K562 (cell line): ENCODE results near the gene DAPK1. TPM values are rescaled to one million over a fixed set of nuclear protein-coding genes. Genes with fewer than 3 reads are reported as not detected.

Source experiments
- ATAC-seq: fragments of 200-7000 bp; cut with Tn5 transposase; 3 replicates; pipeline ENCODE4 v1.9.1; 2020; ENCODE audit warnings: moderate library complexity
- BruUV-seq: library from RNA; stranded (reverse); fragments of 400-500 nt; replicated peaks from 2 replicates; lab custom pipeline; 2021; lab: Mats Ljungman, UMichigan
- CTCF ChIA-PET: fragments of 300-600 bp; formaldehyde crosslinking; extraction: SDS; loops from one replicate; lab custom pipeline; 2021; ENCODE audit warnings: low intra/inter-chr PET ratio; lab: Yijun Ruan, JAX
- POLR2A ChIA-PET: fragments of 300-600, 350-650 bp; sonication (Branson Sonifier 250); formaldehyde crosslinking; extraction: SDS; loops from one replicate; lab custom pipeline; 2021; ENCODE audit warnings: antibody characterized with exemption, inconsistent platforms; lab: Yijun Ruan, JAX
- DNase-seq, 4 experiments: peaks; one replicate each; pipeline versions ENCODE4 v3.0.0 to v3.0.0-alpha.2; 2011 to 2018; ENCODE audit warnings: low spot score in 3 of 4, mixed read lengths in 3 of 4; ENCODE audit errors: extremely low read depth in 1 of 4
- FAIRE-seq: peaks from 2 replicates; lab custom pipeline; 2011; peaks lifted over from hg19 to GRCh38; lab: Jason Lieb, UNC
- H2AFZ ChIP-seq: 2 replicates; pipeline ENCODE4 v1.6.0; 2011; ENCODE audit warnings: low read depth, low read length, control low read depth, inconsistent platforms
- H3K27ac ChIP-seq: fragments of 200-600 bp; 3 replicates; pipeline ENCODE4 v1.8.0; 2011; ENCODE audit warnings: low read depth, mild to moderate bottlenecking, control low read depth, inconsistent platforms, low read length, moderate library complexity, mixed read lengths; ENCODE audit errors: extremely low read depth
- H3K27me3 ChIP-seq, 2 experiments: fragments of 300-600 bp in 1 of 2; 2 replicates in 1 of 2; 3 replicates in 1 of 2; pipeline versions ENCODE4 v1.6.0 to v1.8.0; 2011; ENCODE audit warnings: inconsistent platforms in 2 of 2, low read length in 2 of 2, mild to moderate bottlenecking in 1 of 2, mixed read lengths in 1 of 2, moderate library complexity in 1 of 2; ENCODE audit not compliant: control insufficient read depth in 2 of 2, insufficient read depth in 2 of 2
- H3K36me3 ChIP-seq: fragments of 300-600 bp; 3 replicates; pipeline ENCODE4 v1.8.0; 2011; ENCODE audit warnings: mild to moderate bottlenecking, low read length, inconsistent platforms; ENCODE audit not compliant: control insufficient read depth, insufficient read depth
- H3K4me1 ChIP-seq, 2 experiments: fragments of 200-600 bp in 1 of 2; replicated peaks in 1 of 2; 2 replicates in 1 of 2; 3 replicates in 1 of 2; pipeline versions ENCODE4 v1.5.1 to v1.8.0; 2011; ENCODE audit warnings: inconsistent platforms in 2 of 2, low read length in 2 of 2, mild to moderate bottlenecking in 1 of 2, mixed read lengths in 1 of 2, moderate library complexity in 1 of 2; ENCODE audit not compliant: control insufficient read depth in 2 of 2, insufficient read depth in 2 of 2
- H3K4me2 ChIP-seq: 2 replicates; pipeline ENCODE4 v1.6.1; 2011; ENCODE audit warnings: low read length, control low read depth, inconsistent platforms, mixed read lengths; ENCODE audit not compliant: insufficient read depth
- H3K4me3 ChIP-seq: fragments of 200-600 bp; sonication (generic), shearing (Covaris generic); 2 replicates; pipeline ENCODE4 v1.5.1; 2016; ENCODE audit warnings: control low read depth, inconsistent platforms
- H3K79me2 ChIP-seq: fragments of 200-600 bp; 3 replicates; pipeline ENCODE4 v1.8.0; 2011; ENCODE audit warnings: low read length, inconsistent platforms; ENCODE audit not compliant: control insufficient read depth, insufficient read depth
- H3K9ac ChIP-seq, 2 experiments: 2 replicates each; pipeline versions ENCODE4 v1.6.0 to v1.6.1; 2011; ENCODE audit warnings: low read depth in 2 of 2, low read length in 2 of 2, control low read depth in 1 of 2, inconsistent platforms in 1 of 2, mild to moderate bottlenecking in 1 of 2, mixed read lengths in 1 of 2; ENCODE audit not compliant: insufficient read depth in 1 of 2
- H3K9me1 ChIP-seq: one replicate; pipeline ENCODE4 v1.6.0; 2011; ENCODE audit warnings: inconsistent platforms, mild to moderate bottlenecking, low read length, moderate library complexity; ENCODE audit not compliant: control insufficient read depth, insufficient read depth
- H3K9me3 ChIP-seq: replicated peaks from 2 replicates; pipeline ENCODE4 v1.5.1; 2011; ENCODE audit warnings: low read depth, low read length, inconsistent platforms; ENCODE audit not compliant: control insufficient read depth, insufficient read depth
- H4K20me1 ChIP-seq: replicated peaks from 2 replicates; pipeline ENCODE4 v1.6.1; 2011; ENCODE audit warnings: low read length, inconsistent platforms, mixed read lengths; ENCODE audit not compliant: control insufficient read depth, insufficient read depth
- GATAD2A ChIP-seq: fragments of 450-650 bp; IDR thresholded peaks from 2 replicates; pipeline ENCODE4 v1.6.1; 2017
- HMG20B ChIP-seq: fragments of 250-450 bp; sonication (Bioruptor Pico); IDR thresholded peaks from 2 replicates; pipeline ENCODE4 v1.5.0; 2021; ENCODE audit warnings: mild to moderate bottlenecking
- KDM2B ChIP-seq: fragments of 250-450 bp; sonication (Bioruptor Pico); IDR thresholded peaks from 2 replicates; pipeline ENCODE4 v1.8.0; 2021; ENCODE audit warnings: mild to moderate bottlenecking, moderate library complexity
- MTA2 ChIP-seq: fragments of 450-650 bp; IDR thresholded peaks from 2 replicates; pipeline ENCODE4 v1.6.1; 2016; ENCODE audit warnings: low read depth
- NFXL1 ChIP-seq: fragments of 450-650 bp; formaldehyde crosslinking; IDR thresholded peaks from 2 replicates; pipeline ENCODE4 v1.4.0; 2021; ENCODE audit warnings: mild to moderate bottlenecking
- NRF1 ChIP-seq, 2 experiments: fragments of 450-650 bp; IDR thresholded peaks in 1 of 2; conservative IDR thresholded peaks in 1 of 2; 2 replicates each; pipeline ENCODE4 v1.6.1; 2014; ENCODE audit warnings: mild to moderate bottlenecking in 2 of 2
- POLR3G ChIP-seq: IDR thresholded peaks from 2 replicates; pipeline ENCODE4 v1.6.1; 2011; ENCODE audit not compliant: insufficient read length, insufficient replicate concordance; ENCODE audit errors: extremely low read depth
- RBFOX2 ChIP-seq: fragments of 200-400 bp; formaldehyde crosslinking; IDR thresholded peaks from 2 replicates; pipeline ENCODE4 v1.6.1; 2017; ENCODE audit warnings: low read depth, mild to moderate bottlenecking, low read length, moderate library complexity
- SAFB ChIP-seq: fragments of 200-400 bp; formaldehyde crosslinking; IDR thresholded peaks from 2 replicates; pipeline ENCODE4 v1.6.1; 2017; ENCODE audit warnings: low read depth, low read length, borderline replicate concordance
- SMARCC2 ChIP-seq: fragments of 450-650 bp; IDR thresholded peaks from 2 replicates; pipeline ENCODE4 v1.6.1; 2017; ENCODE audit warnings: antibody characterized with exemption, moderate library complexity, mild to moderate bottlenecking, low read depth
- TCF7 ChIP-seq: sonication (generic); IDR thresholded peaks from 2 replicates; pipeline ENCODE4 v1.6.1; 2016; ENCODE audit warnings: antibody characterized with exemption, borderline replicate concordance
- ZC3H4 ChIP-seq: sonication (generic); formaldehyde crosslinking; IDR thresholded peaks from 2 replicates; pipeline ENCODE4 v1.9.0; 2021; ENCODE audit warnings: missing genetic modification reagents, borderline replicate concordance
- ZFPM2 ChIP-seq: fragments of 250-450 bp; sonication (Bioruptor Pico); IDR thresholded peaks from 2 replicates; pipeline ENCODE4 v1.5.1; 2022; ENCODE audit warnings: mild to moderate bottlenecking
- ZNF217 ChIP-seq: sonication (generic); formaldehyde crosslinking; IDR thresholded peaks from 2 replicates; pipeline ENCODE4 v1.8.0; 2022; ENCODE audit warnings: mild to moderate bottlenecking, missing genetic modification reagents
- ZNF239 ChIP-seq: fragments of 250-450 bp; sonication (Bioruptor Pico); IDR thresholded peaks from 2 replicates; pipeline ENCODE4 v1.4.0; 2020; ENCODE audit warnings: mild to moderate bottlenecking
- ZNF444 ChIP-seq: fragments of 250-450 bp; sonication (Bioruptor Pico); IDR thresholded peaks from 2 replicates; pipeline ENCODE4 v1.4.0; 2020; ENCODE audit warnings: mild to moderate bottlenecking, moderate library complexity
- ZNF75A ChIP-seq: fragments of 450-650 bp; formaldehyde crosslinking; IDR thresholded peaks from 2 replicates; pipeline ENCODE4 v1.4.0; 2020; ENCODE audit warnings: mild to moderate bottlenecking
- in situ Hi-C: fragments of 300-500 bp; cut with MboI; formaldehyde crosslinking; loops from 4 replicates; pipeline ENCODE4 v1.15.0; 2018; ENCODE audit warnings: inconsistent platforms, mixed read lengths
- intact Hi-C: fragments of 100-400 bp; cut with micrococcal nuclease; formaldehyde crosslinking; loops from 2 replicates; pipeline ENCODE4 v1.14.2; 2022
- polyA plus RNA-seq, 8 experiments: library from polyadenylated mRNA; depleted of rRNA in 4 of 8; stranded (reverse) in 5 of 8; unstranded in 3 of 8; fragments of >200 nt; fragmentation: Nextera tagmentation in 2 of 8; fragmentation: Illumina TruSeq in 1 of 8; extraction: Ambion mirVana in 2 of 8; extraction: Trizol in 1 of 8; gene quantifications; 2 replicates each; pipeline versions ENCODE4 v1.2.1 to v1.2.3, GENCODE V29; 2011 to 2014; ENCODE audit warnings: inconsistent platforms in 1 of 8, missing spikeins in 1 of 8
- total RNA-seq, 7 experiments: library from RNA; depleted of rRNA in 6 of 7; stranded (reverse); fragments of >200 nt in 6 of 7; fragmentation: Illumina TruSeq in 2 of 7; extraction: Trizol in 2 of 7; gene quantifications; 2 replicates each; pipeline versions ENCODE4 v1.2.1 to v1.2.3, GENCODE V29; 2011 to 2021; ENCODE audit warnings: low replicate concordance in 1 of 7
- TF ChIP-seq, protein P1 (sequence below): fragments of 250-450 bp; sonication (Bioruptor Pico); IDR thresholded peaks from 2 replicates; pipeline ENCODE4 v1.9.0; 2021; ENCODE audit warnings: mild to moderate bottlenecking, inconsistent platforms

The DAPK1 gene
- total and polyA plus RNA-seq, 9 of the 15 experiments (the other 6 are each of a cell fraction or from before 2014, with no cell fraction given) = 1.7 to 26.4 (median 15.8) TPM

DNA sequence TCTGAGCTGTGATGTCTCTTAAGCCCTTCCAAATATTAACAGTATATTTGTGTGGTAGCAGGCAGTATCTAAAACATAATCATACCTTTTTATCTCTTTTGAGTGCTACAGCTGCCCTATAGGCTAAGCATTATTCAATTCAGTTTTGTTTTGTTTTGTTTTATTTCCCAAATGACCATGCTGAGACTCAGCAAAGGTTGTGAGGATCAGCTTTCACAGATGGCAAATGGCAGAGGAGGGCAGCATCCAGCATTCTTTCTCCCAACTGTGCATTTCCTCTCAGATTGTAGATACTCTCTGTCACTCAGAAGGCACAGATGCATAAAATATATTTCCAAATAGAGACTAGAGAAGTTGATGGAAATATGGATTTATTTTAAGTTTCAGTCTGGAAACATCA lies 90.7 kb downstream of the DAPK1 start:
- H3K4me2 ChIP-seq = no peak overlapping the region
- no peaks in the 10 kb centered on the region for H3K36me3 ChIP-seq
- POLR2A ChIA-PET = interaction anchor here (1.1 kb wide), 2 partner anchors 9 to 11 kb away, joined by 3 to 5 read pairs; no protein-coding TSS in a partner anchor
- H3K4me3 ChIP-seq = no peak overlapping the region
- BruUV-seq = no TSS peak
- no peaks in the 10 kb centered on the region for H3K9me1 ChIP-seq
- no peak overlapping the region for H2AFZ ChIP-seq
- no peaks in the 10 kb centered on the region for H3K27me3 ChIP-seq
- H3K9me3 ChIP-seq = no peaks in the 10 kb centered on the region
- CTCF ChIA-PET = no interaction called here
- no peak overlapping the region for H3K9ac ChIP-seq
- DNase-seq (no peak), FAIRE-seq (no peak)
- TF ChIP-seq KDM2B (CRISPR knock-in tag) (no peak), ZC3H4 (CRISPR knock-in tag) (no peak), RBFOX2 (no peak), SMARCC2 (no peak), SAFB (no peak), POLR3G (no peak), ZNF75A (CRISPR knock-in tag) (no peak), NFXL1 (CRISPR knock-in tag) (no peak), HMG20B (CRISPR knock-in tag) (no peak), MTA2 (no peak), ZNF217 (CRISPR knock-in tag) (no peak), NRF1 (conservative IDR thresholded peaks at IDR 0.05 in 1 of 2, IDR thresholded peaks at IDR 0.05 in 1 of 2) (no peak), GATAD2A (no peak), ZNF239 (CRISPR knock-in tag) (no peak), TCF7 (no peak), ZNF444 (CRISPR knock-in tag) (no peak), ZFPM2 (no peak)
- TF ChIP-seq, protein P1, sequence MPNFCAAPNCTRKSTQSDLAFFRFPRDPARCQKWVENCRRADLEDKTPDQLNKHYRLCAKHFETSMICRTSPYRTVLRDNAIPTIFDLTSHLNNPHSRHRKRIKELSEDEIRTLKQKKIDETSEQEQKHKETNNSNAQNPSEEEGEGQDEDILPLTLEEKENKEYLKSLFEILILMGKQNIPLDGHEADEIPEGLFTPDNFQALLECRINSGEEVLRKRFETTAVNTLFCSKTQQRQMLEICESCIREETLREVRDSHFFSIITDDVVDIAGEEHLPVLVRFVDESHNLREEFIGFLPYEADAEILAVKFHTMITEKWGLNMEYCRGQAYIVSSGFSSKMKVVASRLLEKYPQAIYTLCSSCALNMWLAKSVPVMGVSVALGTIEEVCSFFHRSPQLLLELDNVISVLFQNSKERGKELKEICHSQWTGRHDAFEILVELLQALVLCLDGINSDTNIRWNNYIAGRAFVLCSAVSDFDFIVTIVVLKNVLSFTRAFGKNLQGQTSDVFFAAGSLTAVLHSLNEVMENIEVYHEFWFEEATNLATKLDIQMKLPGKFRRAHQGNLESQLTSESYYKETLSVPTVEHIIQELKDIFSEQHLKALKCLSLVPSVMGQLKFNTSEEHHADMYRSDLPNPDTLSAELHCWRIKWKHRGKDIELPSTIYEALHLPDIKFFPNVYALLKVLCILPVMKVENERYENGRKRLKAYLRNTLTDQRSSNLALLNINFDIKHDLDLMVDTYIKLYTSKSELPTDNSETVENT (CRISPR knock-in tag) = no peak
- TF ChIP-seq, all 486 proteins: peak for 0
- Histone ChIP-seq H3K27ac (no peak overlapping the region), H3K79me2 (no peaks in the 10 kb centered on the region), H3K4me1 (peaks cover 12 to 18% of the 10 kb centered on the region in 2 experiments; a peak in 4 of 5 replicates), H4K20me1 (no peaks in the 10 kb centered on the region)
- in situ Hi-C loops (no loop called here), intact Hi-C loops (no loop called here)
- ATAC-seq = no peak
